Spleen (tissue), 7 donors: ENCODE data around the gene CASP6.
"Not testable (repeated sequence)": the region's sequence is repeated elsewhere in the genome, so short reads cannot be mapped to it uniquely, and the experiment has no call there.

Experiments
- CTCF ChIP-seq, 11 experiments: fragments of 200-600 bp in 7 of 11; fragments of 450-650 bp in 4 of 11; sonication (generic) in 4 of 11; IDR thresholded peaks in 8 of 11; conservative IDR thresholded peaks in 3 of 11; 1 replicate in 7 of 11; 2 replicates in 4 of 11; pipeline versions ENCODE4 v1.4.0 to v1.8.0; 2016 to 2021; ENCODE audit warnings: antibody characterized with exemption in 11 of 11, inconsistent platforms in 4 of 11, mild to moderate bottlenecking in 1 of 11
- POLR2A ChIP-seq, 3 donors: fragments of 450-650 bp; IDR thresholded peaks; one replicate each; pipeline ENCODE4 v1.5.1; 2017; ENCODE audit warnings: antibody characterized with exemption in 3 of 3, mild to moderate bottlenecking in 1 of 3
- POLR2AphosphoS5 ChIP-seq, 3 donors: sonication (generic); formaldehyde crosslinking; IDR thresholded peaks; one replicate each; pipeline ENCODE4 v1.5.1; 2017; ENCODE audit warnings: antibody characterized with exemption in 3 of 3
- donor health status: DM: no; HTN: no; CAD: no; lungs with moderate emphysema.
- donor health status: DM: no; HTN: no; CAD: no.
- donor health status: DM: no; HTN: no; CAD: no.

GRCh38 chr4:109678472-109678871 is 24.8 kb downstream of the CASP6 start:
- not testable (repeated sequence) for TF ChIP-seq CTCF (IDR thresholded peaks at IDR 0.05 in 8 of 11, conservative IDR thresholded peaks at IDR 0.05 in 3 of 11); POLR2AphosphoS5 (IDR thresholded peaks at IDR 0.05); POLR2A (IDR thresholded peaks at IDR 0.05)
